ENCODE results near the gene ARL6.

DNA sequence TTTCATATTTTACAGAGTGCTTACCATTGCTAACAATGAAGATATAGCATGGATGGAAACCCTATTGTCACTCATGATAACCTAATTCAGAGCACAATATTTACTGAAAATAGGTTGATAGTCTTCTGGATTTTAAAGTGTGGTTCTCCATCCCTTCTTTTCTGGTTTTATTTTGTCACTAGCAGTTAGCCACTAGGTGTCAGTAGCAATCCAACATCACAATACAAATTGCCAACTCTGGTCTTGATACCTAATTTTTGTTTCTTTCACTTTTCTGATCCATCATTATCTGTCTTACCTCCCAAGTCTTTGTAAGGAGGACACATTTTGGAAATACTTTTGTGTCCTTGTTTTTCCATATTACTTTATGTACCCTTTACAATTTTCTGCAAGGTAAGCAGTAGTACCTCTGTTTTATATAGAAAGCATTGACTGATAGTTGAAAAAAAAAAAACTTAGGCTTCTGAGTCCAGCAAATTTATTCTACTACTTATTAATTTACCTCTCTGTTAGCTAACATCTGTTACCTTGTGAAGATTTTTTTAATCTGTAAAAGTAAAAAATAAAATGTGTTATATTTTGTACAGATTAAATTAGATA is 29.0 kb downstream of the ARL6 start:
- no peak for TF ChIP-seq EZH2phosphoT487 (IDR thresholded peaks at IDR 0.05; ENCODE audit: borderline replicate concordance)
- TF ChIP-seq, protein P1, sequence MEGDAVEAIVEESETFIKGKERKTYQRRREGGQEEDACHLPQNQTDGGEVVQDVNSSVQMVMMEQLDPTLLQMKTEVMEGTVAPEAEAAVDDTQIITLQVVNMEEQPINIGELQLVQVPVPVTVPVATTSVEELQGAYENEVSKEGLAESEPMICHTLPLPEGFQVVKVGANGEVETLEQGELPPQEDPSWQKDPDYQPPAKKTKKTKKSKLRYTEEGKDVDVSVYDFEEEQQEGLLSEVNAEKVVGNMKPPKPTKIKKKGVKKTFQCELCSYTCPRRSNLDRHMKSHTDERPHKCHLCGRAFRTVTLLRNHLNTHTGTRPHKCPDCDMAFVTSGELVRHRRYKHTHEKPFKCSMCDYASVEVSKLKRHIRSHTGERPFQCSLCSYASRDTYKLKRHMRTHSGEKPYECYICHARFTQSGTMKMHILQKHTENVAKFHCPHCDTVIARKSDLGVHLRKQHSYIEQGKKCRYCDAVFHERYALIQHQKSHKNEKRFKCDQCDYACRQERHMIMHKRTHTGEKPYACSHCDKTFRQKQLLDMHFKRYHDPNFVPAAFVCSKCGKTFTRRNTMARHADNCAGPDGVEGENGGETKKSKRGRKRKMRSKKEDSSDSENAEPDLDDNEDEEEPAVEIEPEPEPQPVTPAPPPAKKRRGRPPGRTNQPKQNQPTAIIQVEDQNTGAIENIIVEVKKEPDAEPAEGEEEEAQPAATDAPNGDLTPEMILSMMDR (conservative IDR thresholded peaks at IDR 0.05; ENCODE audit: low read length): peak; percentile 88

Data from Loucy (cell line).